DND-41 (cell line): ENCODE data around the gene KCNMA1.

ENCODE experiments used
- ATAC-seq: fragments of 200-7000 bp; cut with Tn5 transposase; 3 replicates; pipeline ENCODE4 v1.9.1; 2021; ENCODE audit warnings: low read depth; ENCODE audit not compliant: insufficient read depth
- DNase-seq: peaks from one replicate; pipeline ENCODE4 v3.0.0-alpha.2; 2020
- H2AFZ ChIP-seq: 2 replicates; pipeline ENCODE4 v1.6.0; 2012; ENCODE audit warnings: low read depth, low read length
- H3K27ac ChIP-seq: 2 replicates; pipeline ENCODE4 v1.5.1; 2012; ENCODE audit warnings: low read length, inconsistent platforms
- H3K27me3 ChIP-seq: fragments of 200-600 bp; sonication (generic); 2 replicates; pipeline ENCODE4 v1.6.0; 2012; ENCODE audit warnings: low read length, mild to moderate bottlenecking, inconsistent platforms; ENCODE audit not compliant: insufficient read depth, poor library complexity
- H3K36me3 ChIP-seq: 2 replicates; pipeline ENCODE4 v1.5.1; 2012; ENCODE audit warnings: low read length, inconsistent platforms; ENCODE audit not compliant: insufficient read depth
- H3K4me1 ChIP-seq: 2 replicates; pipeline ENCODE4 v1.5.1; 2012; ENCODE audit warnings: mild to moderate bottlenecking, low read length; ENCODE audit not compliant: insufficient read depth
- H3K4me2 ChIP-seq: 2 replicates; pipeline ENCODE4 v1.6.0; 2012; ENCODE audit warnings: mild to moderate bottlenecking, moderate library complexity, low read length, inconsistent platforms; ENCODE audit not compliant: insufficient read depth
- H3K4me3 ChIP-seq, 2 experiments: fragments of 200-600 bp in 1 of 2; shearing (Covaris generic) in 1 of 2; 2 replicates each; pipeline ENCODE4 v1.5.1; 2012 to 2016; ENCODE audit warnings: inconsistent platforms in 2 of 2, low read length in 2 of 2, mild to moderate bottlenecking in 2 of 2, low read depth in 1 of 2, moderate library complexity in 1 of 2
- H3K79me2 ChIP-seq: 2 replicates; pipeline ENCODE4 v1.6.0; 2012; ENCODE audit warnings: low read length, inconsistent platforms; ENCODE audit not compliant: insufficient read depth
- H3K9ac ChIP-seq: 2 replicates; pipeline ENCODE4 v1.6.0; 2012; ENCODE audit warnings: low read depth, mild to moderate bottlenecking, inconsistent platforms, low read length, moderate library complexity
- H3K9me3 ChIP-seq: 2 replicates; pipeline ENCODE4 v1.5.1; 2012; ENCODE audit warnings: low read length, moderate library complexity, mild to moderate bottlenecking, inconsistent platforms; ENCODE audit not compliant: insufficient read depth, severe bottlenecking
- H4K20me1 ChIP-seq: 2 replicates; pipeline ENCODE4 v1.6.0; 2012; ENCODE audit warnings: low read length; ENCODE audit not compliant: insufficient read depth
- CTCF ChIP-seq: IDR thresholded peaks from 2 replicates; pipeline ENCODE4 v1.5.1; 2012; ENCODE audit warnings: borderline replicate concordance, low read length, moderate library complexity, mild to moderate bottlenecking; ENCODE audit not compliant: poor library complexity, severe bottlenecking; ENCODE audit errors: extremely low read depth
- EZH2 ChIP-seq: IDR thresholded peaks from 3 replicates; pipeline ENCODE4 v1.6.1; 2012; ENCODE audit warnings: borderline replicate concordance, low read depth, mild to moderate bottlenecking, moderate library complexity, low read length, inconsistent platforms; ENCODE audit not compliant: severe bottlenecking

Gene KCNMA1

GRCh38 chr10:77474939-77475338 lies 162.7 kb downstream of the KCNMA1 start:
- H3K9ac ChIP-seq, result no peak overlapping the region
- H3K9me3 ChIP-seq, result no peaks in the 10 kb centered on the region
- no peak overlapping the region for H3K4me2 ChIP-seq
- H3K36me3 ChIP-seq, result no peaks in the 10 kb centered on the region
- H3K4me1 ChIP-seq, result no peaks in the 10 kb centered on the region
- H4K20me1 ChIP-seq, result no peaks in the 10 kb centered on the region; the same call in 1 of the 2 replicates
- H3K27me3 ChIP-seq, result peaks cover 13% of the 10 kb centered on the region
- DNase-seq (no peak), ATAC-seq (no peak)
- H3K27ac ChIP-seq, result no peak overlapping the region
- H2AFZ ChIP-seq, result no peak overlapping the region
- H3K79me2 ChIP-seq, result no peaks in the 10 kb centered on the region
- no peak for TF ChIP-seq EZH2
- no peak for TF ChIP-seq CTCF
- H3K4me3 ChIP-seq, result no peak overlapping the region

GRCh38 chr10:77474386-77474785 lies 163.2 kb downstream of the KCNMA1 start:
- H3K4me1 ChIP-seq, result no peaks in the 10 kb centered on the region
- no peak overlapping the region for H3K4me2 ChIP-seq
- TF ChIP-seq EZH2 (no peak), CTCF (no peak)

GRCh38 chr10:77472146-77472545 lies 165.5 kb downstream of the KCNMA1 start:
- Histone ChIP-seq H3K27ac (no peak overlapping the region), H3K4me2 (no peak overlapping the region), H4K20me1 (no peaks in the 10 kb centered on the region; the same call in 1 of the 2 replicates), H3K4me3 (no peak overlapping the region), H3K4me1 (no peaks in the 10 kb centered on the region), H2AFZ (no peak overlapping the region), H3K27me3 (peaks cover 8% of the 10 kb centered on the region), H3K9me3 (no peaks in the 10 kb centered on the region), H3K36me3 (no peaks in the 10 kb centered on the region), H3K9ac (no peak overlapping the region), H3K79me2 (no peaks in the 10 kb centered on the region)
- ATAC-seq (no peak), DNase-seq (no peak)
- TF ChIP-seq CTCF, result no peak
- no peak for TF ChIP-seq EZH2

More at GRCh38 chr10:77474386-77474785, 163.2 kb downstream of the KCNMA1 start:
- peaks cover 13% of the 10 kb centered on the region for H3K27me3 ChIP-seq
- H3K4me3 ChIP-seq, result no peak overlapping the region
- no peak for DNase-seq
- no peak overlapping the region for H3K9ac ChIP-seq
- H3K9me3 ChIP-seq, result no peaks in the 10 kb centered on the region
- no peaks in the 10 kb centered on the region for H3K36me3 ChIP-seq
- no peak for ATAC-seq
- H3K79me2 ChIP-seq, result no peaks in the 10 kb centered on the region
- H3K27ac ChIP-seq, result no peak overlapping the region
- H2AFZ ChIP-seq, result no peak overlapping the region
- H4K20me1 ChIP-seq, result no peaks in the 10 kb centered on the region; the same call in 1 of the 2 replicates

- peaks cover 2% of the 10 kb centered on the region for H3K27me3 ChIP-seq
- H3K36me3 ChIP-seq, result no peaks in the 10 kb centered on the region
- ATAC-seq, result no peak
- no peaks in the 10 kb centered on the region for H3K79me2 ChIP-seq
- no peak overlapping the region for H2AFZ ChIP-seq
- no peak overlapping the region for H3K4me3 ChIP-seq
- H3K9me3 ChIP-seq, result no peaks in the 10 kb centered on the region
- H3K4me2 ChIP-seq, result no peak overlapping the region
- no peaks in the 10 kb centered on the region; the same call in 1 of the 2 replicates for H4K20me1 ChIP-seq
- DNase-seq, result no peak
- no peaks in the 10 kb centered on the region for H3K4me1 ChIP-seq
- no peak for TF ChIP-seq CTCF
- TF ChIP-seq EZH2, result no peak
- no peak overlapping the region for H3K9ac ChIP-seq
- H3K27ac ChIP-seq, result no peak overlapping the region
Observed at GRCh38 chr10:77471069-77471536, 166.5 kb downstream of the KCNMA1 start.
